Neural cell (in vitro differentiated cells): ENCODE data around the gene TSR3. TPM values are rescaled to one million over a fixed set of nuclear protein-coding genes. Genes with fewer than 3 reads are reported as not detected.

ENCODE experiments used
- H2AFZ ChIP-seq: fragments of 200-600, 300-800 bp; sonication (generic), shearing (Covaris generic); 2 replicates; pipeline ENCODE4 v1.6.0; 2014; ENCODE audit warnings: low read depth, mild to moderate bottlenecking, antibody characterized with exemption, low read length, moderate library complexity
- H3F3A ChIP-seq: fragments of 200-600 bp; shearing (Covaris generic); 2 replicates; pipeline ENCODE4 v1.6.1; 2016; ENCODE audit warnings: mild to moderate bottlenecking, moderate library complexity, mixed read lengths, antibody characterized with exemption, low read length; ENCODE audit not compliant: insufficient read depth, poor library complexity, severe bottlenecking
- H3K27ac ChIP-seq: fragments of 200-600, 300-800 bp; sonication (generic), shearing (Covaris generic); 2 replicates; pipeline ENCODE4 v1.5.1; 2014; ENCODE audit warnings: mild to moderate bottlenecking, low read length, moderate library complexity
- H3K27me3 ChIP-seq: fragments of 300-800, 200-600 bp; sonication (generic), shearing (Covaris generic); 2 replicates; pipeline ENCODE4 v1.6.0; 2014; ENCODE audit warnings: mild to moderate bottlenecking, low read depth, low read length, moderate library complexity; ENCODE audit not compliant: insufficient read depth
- H3K36me3 ChIP-seq: fragments of 300-800, 200-600 bp; sonication (generic), shearing (Covaris generic); 2 replicates; pipeline ENCODE4 v1.5.1; 2014; ENCODE audit warnings: mild to moderate bottlenecking, antibody characterized with exemption, low read length, moderate library complexity; ENCODE audit not compliant: insufficient read depth
- H3K4me2 ChIP-seq: fragments of 300-800, 200-600 bp; sonication (generic), shearing (Covaris generic); 2 replicates; pipeline ENCODE4 v1.6.0; 2014; ENCODE audit warnings: mild to moderate bottlenecking, low read length
- H3K4me3 ChIP-seq: fragments of 300-800, 200-600 bp; sonication (generic), shearing (Covaris generic); 2 replicates; pipeline ENCODE4 v1.5.1; 2014; ENCODE audit warnings: mild to moderate bottlenecking, low read length, moderate library complexity
- H3K79me2 ChIP-seq: fragments of 200-600 bp; shearing (Covaris generic); replicated peaks from 2 replicates; pipeline ENCODE4 v1.6.0; 2014; ENCODE audit warnings: mild to moderate bottlenecking, low read length, moderate library complexity; ENCODE audit not compliant: insufficient read depth
- H3K9ac ChIP-seq: fragments of 300-800, 200-600 bp; sonication (generic), shearing (Covaris generic); 2 replicates; pipeline ENCODE4 v1.6.1; 2016; ENCODE audit warnings: mild to moderate bottlenecking, low read length, mixed read lengths
- H3K9me2 ChIP-seq: fragments of 200-600 bp; shearing (Covaris generic); 2 replicates; pipeline ENCODE4 v1.6.1; 2016; ENCODE audit warnings: mild to moderate bottlenecking, low read length, mixed read lengths; ENCODE audit not compliant: insufficient read depth
- H3K9me3 ChIP-seq: fragments of 200-600, 300-800 bp; sonication (generic), shearing (Covaris generic); 2 replicates; pipeline ENCODE4 v1.6.1; 2016; ENCODE audit warnings: mild to moderate bottlenecking, mixed run types, low read length, moderate library complexity, mixed read lengths
- H4K20me1 ChIP-seq: fragments of 200-600 bp; shearing (Covaris generic); 2 replicates; pipeline ENCODE4 v1.6.1; 2016; ENCODE audit warnings: mild to moderate bottlenecking, mixed run types; ENCODE audit not compliant: insufficient read depth
- CTCF ChIP-seq: fragments of 450-650 bp; IDR thresholded peaks from 2 replicates; pipeline ENCODE4 v1.5.1; 2014; ENCODE audit warnings: antibody characterized with exemption, mild to moderate bottlenecking, moderate library complexity; ENCODE audit not compliant: poor library complexity, severe bottlenecking
- EP300 ChIP-seq: fragments of 450-650 bp; conservative IDR thresholded peaks from 2 replicates; pipeline ENCODE4 v1.6.1; 2014; ENCODE audit warnings: antibody characterized with exemption, mild to moderate bottlenecking, moderate library complexity; ENCODE audit not compliant: poor library complexity, severe bottlenecking
- EZH2 ChIP-seq: fragments of 200-600, 300-800 bp; shearing (Covaris generic), sonication (generic); IDR thresholded peaks from 2 replicates; pipeline ENCODE4 v1.6.1; 2014; ENCODE audit warnings: antibody characterized with exemption, low read length, borderline replicate concordance, mild to moderate bottlenecking; ENCODE audit not compliant: insufficient read depth, poor library complexity, severe bottlenecking
- POLR2AphosphoS5 ChIP-seq: IDR thresholded peaks from 2 replicates; pipeline ENCODE4 v1.6.1; 2012
- RAD21 ChIP-seq: fragments of 450-650 bp; conservative IDR thresholded peaks from 2 replicates; pipeline ENCODE4 v1.6.1; 2014; ENCODE audit warnings: antibody characterized with exemption, mild to moderate bottlenecking, moderate library complexity
- SMC3 ChIP-seq: fragments of 450-650 bp; conservative IDR thresholded peaks from 2 replicates; pipeline ENCODE4 v1.6.1; 2014; ENCODE audit warnings: antibody characterized with exemption, mild to moderate bottlenecking, moderate library complexity; ENCODE audit not compliant: poor library complexity
- TAF1 ChIP-seq: IDR thresholded peaks from 2 replicates; pipeline ENCODE4 v1.6.1; 2012; ENCODE audit warnings: low read depth
- polyA plus RNA-seq: library from polyadenylated mRNA; depleted of rRNA; stranded (reverse); fragments of >200 nt; gene quantifications from 2 replicates; pipeline ENCODE4 v1.2.3, GENCODE V29; 2014
- TF ChIP-seq, protein P1 (sequence below): IDR thresholded peaks from 2 replicates; pipeline ENCODE4 v1.6.1; 2012; ENCODE audit warnings: borderline replicate concordance

Gene TSR3
- polyA plus RNA-seq, 1 donor from 2014 or later: 102 TPM

DNA sequence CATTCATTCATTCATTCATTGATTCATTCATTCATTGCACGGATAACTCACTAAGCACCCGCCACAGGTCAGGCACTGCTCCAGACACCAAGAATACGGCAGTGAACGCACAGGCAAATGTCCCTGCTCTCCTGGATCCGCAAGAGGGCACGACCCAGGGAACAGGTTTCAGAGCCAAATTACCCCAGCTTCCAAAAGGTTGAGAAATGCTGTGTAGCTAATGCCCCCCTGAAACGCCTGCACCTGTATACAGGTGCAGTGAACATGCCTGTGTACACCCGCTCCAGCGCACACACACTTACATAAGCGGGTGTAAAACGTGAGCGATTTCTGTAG is 51.8 kb downstream of the TSR3 start:
- Histone ChIP-seq H3K27ac (no peak overlapping the region), H2AFZ (no peak overlapping the region), H3K27me3 (no peaks in the 10 kb centered on the region), H3K9me2 (no peaks in the 10 kb centered on the region), H3K36me3 (no peaks in the 10 kb centered on the region), H3F3A (no peaks in the 10 kb centered on the region), H4K20me1 (no peaks in the 10 kb centered on the region), H3K79me2 (no peaks in the 10 kb centered on the region), H3K4me2 (no peak overlapping the region), H3K4me3 (no peak overlapping the region), H3K9me3 (no peaks in the 10 kb centered on the region), H3K9ac (no peak overlapping the region)
- TF ChIP-seq CTCF (no peak), POLR2AphosphoS5 (no peak), EP300 (no peak), SMC3 (no peak), EZH2 (no peak), RAD21 (no peak), TAF1 (no peak)
- TF ChIP-seq, protein P1, sequence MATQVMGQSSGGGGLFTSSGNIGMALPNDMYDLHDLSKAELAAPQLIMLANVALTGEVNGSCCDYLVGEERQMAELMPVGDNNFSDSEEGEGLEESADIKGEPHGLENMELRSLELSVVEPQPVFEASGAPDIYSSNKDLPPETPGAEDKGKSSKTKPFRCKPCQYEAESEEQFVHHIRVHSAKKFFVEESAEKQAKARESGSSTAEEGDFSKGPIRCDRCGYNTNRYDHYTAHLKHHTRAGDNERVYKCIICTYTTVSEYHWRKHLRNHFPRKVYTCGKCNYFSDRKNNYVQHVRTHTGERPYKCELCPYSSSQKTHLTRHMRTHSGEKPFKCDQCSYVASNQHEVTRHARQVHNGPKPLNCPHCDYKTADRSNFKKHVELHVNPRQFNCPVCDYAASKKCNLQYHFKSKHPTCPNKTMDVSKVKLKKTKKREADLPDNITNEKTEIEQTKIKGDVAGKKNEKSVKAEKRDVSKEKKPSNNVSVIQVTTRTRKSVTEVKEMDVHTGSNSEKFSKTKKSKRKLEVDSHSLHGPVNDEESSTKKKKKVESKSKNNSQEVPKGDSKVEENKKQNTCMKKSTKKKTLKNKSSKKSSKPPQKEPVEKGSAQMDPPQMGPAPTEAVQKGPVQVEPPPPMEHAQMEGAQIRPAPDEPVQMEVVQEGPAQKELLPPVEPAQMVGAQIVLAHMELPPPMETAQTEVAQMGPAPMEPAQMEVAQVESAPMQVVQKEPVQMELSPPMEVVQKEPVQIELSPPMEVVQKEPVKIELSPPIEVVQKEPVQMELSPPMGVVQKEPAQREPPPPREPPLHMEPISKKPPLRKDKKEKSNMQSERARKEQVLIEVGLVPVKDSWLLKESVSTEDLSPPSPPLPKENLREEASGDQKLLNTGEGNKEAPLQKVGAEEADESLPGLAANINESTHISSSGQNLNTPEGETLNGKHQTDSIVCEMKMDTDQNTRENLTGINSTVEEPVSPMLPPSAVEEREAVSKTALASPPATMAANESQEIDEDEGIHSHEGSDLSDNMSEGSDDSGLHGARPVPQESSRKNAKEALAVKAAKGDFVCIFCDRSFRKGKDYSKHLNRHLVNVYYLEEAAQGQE: no peak

Other genes starting within 250 kb of the TSR3 start
- 27.7 and 35.7 TPM in 2 replicates for gene CACNA1H, start 198.8 kb downstream of the TSR3 start, polyA plus RNA-seq
- gene TPSG1, start 126.6 kb downstream of the TSR3 start, polyA plus RNA-seq: not detected in 2 replicates
- gene TPSB2, start 121.7 kb downstream of the TSR3 start, polyA plus RNA-seq: not detected in 2 replicates
- not detected in 2 replicates for gene TPSAB1, start 111.2 kb downstream of the TSR3 start, polyA plus RNA-seq
- gene TPSD1, start 95.8 kb downstream of the TSR3 start, polyA plus RNA-seq: not detected in 2 replicates
- 111 and 126 TPM in 2 replicates for gene UBE2I, start 42.2 kb downstream of the TSR3 start, polyA plus RNA-seq
- 65.2 and 93.7 TPM in 2 replicates for gene BAIAP3, start 18.2 kb downstream of the TSR3 start, polyA plus RNA-seq
- gene GNPTG, start 53 bp upstream of the TSR3 start, polyA plus RNA-seq: 74.2 and 90.5 TPM in 2 replicates
- gene UNKL, start 62.8 kb upstream of the TSR3 start, polyA plus RNA-seq: 11.9 and 13.0 TPM in 2 replicates
- gene UQCC4, start 68.9 kb upstream of the TSR3 start, polyA plus RNA-seq: 37.3 and 41.0 TPM in 2 replicates
- gene PERCC1, start 79.2 kb upstream of the TSR3 start, polyA plus RNA-seq: not detected in 2 replicates
- 3.1 and 3.3 TPM in 2 replicates for gene CCDC154, start 92.7 kb upstream of the TSR3 start, polyA plus RNA-seq
- 40.9 and 53.2 TPM in 2 replicates for gene CLCN7, start 123.2 kb upstream of the TSR3 start, polyA plus RNA-seq
- not detected in 2 replicates for gene PTX4, start 137.1 kb upstream of the TSR3 start, polyA plus RNA-seq
- gene TELO2, start 141.5 kb upstream of the TSR3 start, polyA plus RNA-seq: 50.4 and 55.5 TPM in 2 replicates
- gene TMEM204, start 181.8 kb upstream of the TSR3 start, polyA plus RNA-seq: not detected in 2 replicates